Liver (tissue), 9 donors: ENCODE results near the gene CEP170. TPM values are rescaled to one million over a fixed set of nuclear protein-coding genes. Genes with fewer than 3 reads are reported as not detected.

ENCODE experiments used
- DNase-seq: peaks from one replicate; pipeline ENCODE4 v3.0.0-alpha.2; 2017; ENCODE audit warnings: low spot score
- H3K27ac ChIP-seq, 2 donors: one replicate each; pipeline ENCODE4 v1.7.0; 2013; ENCODE audit warnings: inconsistent platforms in 2 of 2, low read length in 2 of 2, control low read depth in 1 of 2, low read depth in 1 of 2, mild to moderate bottlenecking in 1 of 2
- H3K27me3 ChIP-seq, 4 donors: one replicate each; pipeline versions ENCODE4 v1.6.1 to v1.7.0; 2013; ENCODE audit warnings: low read length in 3 of 4, inconsistent platforms in 1 of 4, mild to moderate bottlenecking in 1 of 4, moderate library complexity in 1 of 4; ENCODE audit not compliant: control insufficient read depth in 4 of 4, insufficient read depth in 4 of 4
- H3K36me3 ChIP-seq, 4 donors: one replicate each; pipeline versions ENCODE4 v1.6.1 to v1.7.0; 2013; ENCODE audit warnings: low read length in 3 of 4, mild to moderate bottlenecking in 3 of 4, low read depth in 1 of 4, moderate library complexity in 1 of 4; ENCODE audit not compliant: control insufficient read depth in 4 of 4, insufficient read depth in 3 of 4
- H3K4me1 ChIP-seq, 4 donors: one replicate each; pipeline versions ENCODE4 v1.6.1 to v1.7.0; 2013; ENCODE audit warnings: low read length in 3 of 4, mild to moderate bottlenecking in 3 of 4, moderate library complexity in 1 of 4; ENCODE audit not compliant: control insufficient read depth in 4 of 4, insufficient read depth in 4 of 4
- H3K4me3 ChIP-seq, 3 donors: one replicate each; pipeline versions ENCODE4 v1.6.1 to v1.7.0; 2013; ENCODE audit warnings: low read length in 3 of 3, control low read depth in 1 of 3, low read depth in 1 of 3, mild to moderate bottlenecking in 1 of 3
- H3K9ac ChIP-seq, 2 donors: one replicate each; pipeline ENCODE4 v1.7.0; 2013; ENCODE audit warnings: low read length in 2 of 2, mild to moderate bottlenecking in 2 of 2, moderate library complexity in 2 of 2, control low read depth in 1 of 2, low read depth in 1 of 2
- H3K9me3 ChIP-seq, 4 donors: one replicate each; pipeline versions ENCODE4 v1.6.1 to v1.7.0; 2013; ENCODE audit warnings: low read length in 3 of 4; ENCODE audit not compliant: control insufficient read depth in 4 of 4
- FOXA1 ChIP-seq: IDR thresholded peaks from 2 replicates; pipeline ENCODE4 v1.6.1; 2016; ENCODE audit warnings: antibody characterized with exemption
- GABPA ChIP-seq, 2 donors: IDR thresholded peaks in 1 of 2; conservative IDR thresholded peaks in 1 of 2; 2 replicates each; pipeline ENCODE4 v1.6.1; 2016; ENCODE audit warnings: antibody characterized with exemption in 2 of 2, mild to moderate bottlenecking in 1 of 2, moderate library complexity in 1 of 2
- HNF4G ChIP-seq: IDR thresholded peaks from 2 replicates; pipeline ENCODE4 v1.6.1; 2016; ENCODE audit warnings: antibody characterized with exemption
- JUND ChIP-seq, 2 donors: IDR thresholded peaks; 2 replicates each; pipeline ENCODE4 v1.6.1; 2016; ENCODE audit warnings: antibody characterized with exemption in 2 of 2
- RXRA ChIP-seq, 2 donors: IDR thresholded peaks; 2 replicates each; pipeline ENCODE4 v1.6.1; 2017 to 2018; ENCODE audit warnings: antibody characterized with exemption in 2 of 2, mild to moderate bottlenecking in 1 of 2
- SP1 ChIP-seq: IDR thresholded peaks from 2 replicates; pipeline ENCODE4 v1.6.1; 2018; ENCODE audit warnings: antibody characterized with exemption, mild to moderate bottlenecking
- TAF1 ChIP-seq: conservative IDR thresholded peaks from 2 replicates; pipeline ENCODE4 v1.6.1; 2016; ENCODE audit warnings: antibody characterized with exemption, mild to moderate bottlenecking
- YY1 ChIP-seq: IDR thresholded peaks from 2 replicates; pipeline ENCODE4 v1.6.1; 2016; ENCODE audit warnings: antibody characterized with exemption, mild to moderate bottlenecking
- WGBS: extraction: QIAGEN DNeasy Blood & Tissue Kit; methylation state at CpG from one replicate; pipeline ENCODE4 v1.1.7; 2013; 5-methylcytosine and 5-hydroxymethylcytosine counted together
- polyA plus RNA-seq, 2 donors: library from polyadenylated mRNA; stranded (reverse) in 1 of 2; unstranded in 1 of 2; fragments of 200-250 nt in 1 of 2; fragments of >200 nt in 1 of 2; fragmentation: Nextera tagmentation in 1 of 2; extraction: Ambion mirVana in 1 of 2; gene quantifications; one replicate each; pipeline versions ENCODE4 v1.2.1 to v1.2.3, GENCODE V29; 2013 to 2015
- total RNA-seq, 2 donors: library from RNA; depleted of rRNA; stranded (reverse); fragments of >200 nt; gene quantifications; one replicate each; pipeline ENCODE4 v1.2.3, GENCODE V29; 2014
- TF ChIP-seq, protein P1 (sequence below): IDR thresholded peaks from 2 replicates; pipeline ENCODE4 v1.6.1; 2016; ENCODE audit warnings: antibody characterized with exemption
- TF ChIP-seq, protein P2 (sequence below): IDR thresholded peaks from 2 replicates; pipeline ENCODE4 v1.6.1; 2016; ENCODE audit warnings: antibody characterized with exemption, mild to moderate bottlenecking
- TF ChIP-seq, protein P3 (sequence below): fragments of 150-350 bp; IDR thresholded peaks from 2 replicates; pipeline ENCODE4 v1.5.1; 2017; ENCODE audit warnings: improper control_type of control experiment, low read depth, low read length; ENCODE audit not compliant: missing input control
- donor health status: healthy.
- donor health status: healthy.
- donor health status: healthy.
- donor health status: healthy.
- donor health status: healthy.

CEP170 gene
- total and polyA plus RNA-seq, 4 donors = 5.0 to 21.5 (median 14.9) TPM

DNA sequence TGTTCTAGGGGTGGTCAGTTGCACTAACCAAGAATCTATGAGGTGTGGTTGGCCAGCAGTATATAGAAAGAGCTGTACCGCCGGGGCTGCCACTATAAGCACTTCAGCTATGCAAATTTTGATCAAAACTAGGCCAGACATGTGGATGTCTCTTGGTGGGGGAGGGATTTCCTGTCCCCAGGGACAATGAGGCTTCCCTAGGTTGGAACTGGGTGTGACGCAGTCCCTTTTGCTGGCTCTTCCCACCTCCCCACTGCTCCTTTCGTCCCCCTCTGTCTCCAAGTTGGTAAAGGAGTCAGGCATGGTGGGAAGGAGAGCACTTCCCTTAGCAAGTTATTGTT, 14.3 kb upstream of the CEP170 start (continued):
- TF ChIP-seq RXRA (IDR thresholded peaks at IDR 0.05) (no peak), TAF1 (no peak)
- TF ChIP-seq, protein P1, sequence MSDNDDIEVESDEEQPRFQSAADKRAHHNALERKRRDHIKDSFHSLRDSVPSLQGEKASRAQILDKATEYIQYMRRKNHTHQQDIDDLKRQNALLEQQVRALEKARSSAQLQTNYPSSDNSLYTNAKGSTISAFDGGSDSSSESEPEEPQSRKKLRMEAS = no peak

DNA sequence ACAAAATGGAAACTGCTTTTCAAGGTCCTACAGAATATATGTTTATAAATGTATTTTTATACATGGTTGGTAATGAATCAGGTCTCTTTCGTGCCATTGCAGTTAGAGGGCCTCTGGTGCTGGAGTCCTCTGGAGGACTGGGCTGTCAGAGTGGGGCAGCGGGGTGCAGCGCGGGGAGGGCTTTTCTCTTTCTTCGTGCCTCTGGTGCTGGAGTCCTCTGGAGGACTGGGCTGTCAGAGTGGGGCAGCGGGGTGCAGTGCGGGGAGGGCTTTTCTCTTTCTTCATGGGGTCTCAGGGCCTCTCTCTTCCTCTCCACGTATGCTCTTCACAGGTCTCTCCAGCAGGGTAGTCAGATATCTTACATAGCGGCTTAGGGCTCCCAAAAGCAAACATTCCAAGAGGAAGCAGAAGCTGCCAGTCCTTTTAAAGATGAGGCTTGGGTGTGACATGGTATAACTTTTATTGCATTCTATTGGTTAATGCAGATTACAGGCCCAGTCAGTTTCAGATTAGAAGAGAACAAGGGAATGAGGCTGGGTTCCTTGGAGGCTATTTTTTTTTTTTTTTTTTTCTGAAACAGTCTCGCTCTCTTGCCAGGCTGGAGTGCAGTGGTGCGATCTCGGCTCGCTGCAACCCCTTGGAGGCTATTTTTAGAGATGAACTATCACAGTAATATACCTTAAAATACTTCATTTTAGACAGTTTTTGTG, 13.8 kb upstream of the CEP170 start:
- peaks cover 0 to 12% (median 2%) of the 10 kb centered on the region in 4 donors for H3K36me3 ChIP-seq
- no peak overlapping the region for H3K9ac ChIP-seq
- H3K27ac ChIP-seq = peak overlapping the region in 1 of 2 donors; percentile 5
- TF ChIP-seq SP1 (no peak), HNF4G (no peak), FOXA1 (no peak), YY1 (no peak), RXRA (IDR thresholded peaks at IDR 0.05) (no peak)
- TF ChIP-seq, protein P1 = no peak
- TF ChIP-seq, protein P2, sequence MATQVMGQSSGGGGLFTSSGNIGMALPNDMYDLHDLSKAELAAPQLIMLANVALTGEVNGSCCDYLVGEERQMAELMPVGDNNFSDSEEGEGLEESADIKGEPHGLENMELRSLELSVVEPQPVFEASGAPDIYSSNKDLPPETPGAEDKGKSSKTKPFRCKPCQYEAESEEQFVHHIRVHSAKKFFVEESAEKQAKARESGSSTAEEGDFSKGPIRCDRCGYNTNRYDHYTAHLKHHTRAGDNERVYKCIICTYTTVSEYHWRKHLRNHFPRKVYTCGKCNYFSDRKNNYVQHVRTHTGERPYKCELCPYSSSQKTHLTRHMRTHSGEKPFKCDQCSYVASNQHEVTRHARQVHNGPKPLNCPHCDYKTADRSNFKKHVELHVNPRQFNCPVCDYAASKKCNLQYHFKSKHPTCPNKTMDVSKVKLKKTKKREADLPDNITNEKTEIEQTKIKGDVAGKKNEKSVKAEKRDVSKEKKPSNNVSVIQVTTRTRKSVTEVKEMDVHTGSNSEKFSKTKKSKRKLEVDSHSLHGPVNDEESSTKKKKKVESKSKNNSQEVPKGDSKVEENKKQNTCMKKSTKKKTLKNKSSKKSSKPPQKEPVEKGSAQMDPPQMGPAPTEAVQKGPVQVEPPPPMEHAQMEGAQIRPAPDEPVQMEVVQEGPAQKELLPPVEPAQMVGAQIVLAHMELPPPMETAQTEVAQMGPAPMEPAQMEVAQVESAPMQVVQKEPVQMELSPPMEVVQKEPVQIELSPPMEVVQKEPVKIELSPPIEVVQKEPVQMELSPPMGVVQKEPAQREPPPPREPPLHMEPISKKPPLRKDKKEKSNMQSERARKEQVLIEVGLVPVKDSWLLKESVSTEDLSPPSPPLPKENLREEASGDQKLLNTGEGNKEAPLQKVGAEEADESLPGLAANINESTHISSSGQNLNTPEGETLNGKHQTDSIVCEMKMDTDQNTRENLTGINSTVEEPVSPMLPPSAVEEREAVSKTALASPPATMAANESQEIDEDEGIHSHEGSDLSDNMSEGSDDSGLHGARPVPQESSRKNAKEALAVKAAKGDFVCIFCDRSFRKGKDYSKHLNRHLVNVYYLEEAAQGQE = no peak
- 89% methylated on average over 13 of the region's 13 CpGs for WGBS
- no peak overlapping the region for H3K4me3 ChIP-seq
- H3K27me3 ChIP-seq = no peaks in the 10 kb centered on the region
- no peak for DNase-seq
- no peaks in the 10 kb centered on the region for H3K9me3 ChIP-seq
- H3K4me1 ChIP-seq = peaks cover 0 to 10% (median 2%) of the 10 kb centered on the region in 4 donors

DNA sequence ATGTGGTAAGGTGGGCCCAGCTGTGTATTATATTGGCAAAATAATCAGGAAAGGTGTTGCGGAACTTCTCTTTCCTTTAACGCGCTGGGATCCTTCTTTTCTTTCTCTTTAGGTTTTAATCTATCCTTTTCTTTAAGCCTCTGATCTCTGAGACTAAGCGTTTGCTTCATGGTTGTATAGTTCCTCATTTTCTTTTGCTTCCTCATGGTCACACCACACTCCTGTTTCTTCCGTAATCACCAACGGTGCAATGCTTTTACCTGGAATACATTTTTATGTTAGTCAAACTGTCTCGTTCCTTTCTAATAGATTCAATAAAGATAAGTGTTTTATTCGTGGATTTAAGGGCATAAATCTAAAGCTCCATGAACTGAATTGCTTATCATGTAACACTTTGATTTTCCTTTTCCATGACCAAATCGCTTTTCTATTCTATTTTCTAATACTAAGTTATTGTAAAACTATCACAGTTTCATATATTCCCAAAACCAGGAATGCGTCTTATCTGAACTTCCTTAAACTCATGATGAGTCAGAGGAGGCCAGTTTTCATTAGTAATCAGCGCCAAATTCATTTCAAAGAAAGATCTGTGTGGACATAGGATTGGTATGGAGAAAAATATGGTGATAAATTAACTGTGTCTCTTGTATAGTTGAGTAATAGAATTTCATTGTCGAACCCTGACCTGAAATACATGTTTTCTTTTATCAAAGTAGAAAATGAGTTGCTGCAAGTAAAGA, 13.0 kb upstream of the CEP170 start:
- H3K36me3 ChIP-seq = peaks cover 0 to 8% (median under 1%) of the 10 kb centered on the region in 4 donors
- no peaks in the 10 kb centered on the region for H3K9me3 ChIP-seq
- no peak overlapping the region for H3K9ac ChIP-seq
- H3K4me1 ChIP-seq = peaks cover 0 to 10% (median 2%) of the 10 kb centered on the region in 4 donors
- TF ChIP-seq, protein P3, sequence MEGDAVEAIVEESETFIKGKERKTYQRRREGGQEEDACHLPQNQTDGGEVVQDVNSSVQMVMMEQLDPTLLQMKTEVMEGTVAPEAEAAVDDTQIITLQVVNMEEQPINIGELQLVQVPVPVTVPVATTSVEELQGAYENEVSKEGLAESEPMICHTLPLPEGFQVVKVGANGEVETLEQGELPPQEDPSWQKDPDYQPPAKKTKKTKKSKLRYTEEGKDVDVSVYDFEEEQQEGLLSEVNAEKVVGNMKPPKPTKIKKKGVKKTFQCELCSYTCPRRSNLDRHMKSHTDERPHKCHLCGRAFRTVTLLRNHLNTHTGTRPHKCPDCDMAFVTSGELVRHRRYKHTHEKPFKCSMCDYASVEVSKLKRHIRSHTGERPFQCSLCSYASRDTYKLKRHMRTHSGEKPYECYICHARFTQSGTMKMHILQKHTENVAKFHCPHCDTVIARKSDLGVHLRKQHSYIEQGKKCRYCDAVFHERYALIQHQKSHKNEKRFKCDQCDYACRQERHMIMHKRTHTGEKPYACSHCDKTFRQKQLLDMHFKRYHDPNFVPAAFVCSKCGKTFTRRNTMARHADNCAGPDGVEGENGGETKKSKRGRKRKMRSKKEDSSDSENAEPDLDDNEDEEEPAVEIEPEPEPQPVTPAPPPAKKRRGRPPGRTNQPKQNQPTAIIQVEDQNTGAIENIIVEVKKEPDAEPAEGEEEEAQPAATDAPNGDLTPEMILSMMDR = no peak
- TF ChIP-seq JUND (IDR thresholded peaks at IDR 0.05) (peak; percentile 34 to 55), GABPA (IDR thresholded peaks at IDR 0.05 in 1 of 2, conservative IDR thresholded peaks at IDR 0.05 in 1 of 2) (no peak)
- H3K27ac ChIP-seq = peak overlapping the region; percentile 13 to 50
- no peak for DNase-seq
- no peak overlapping the region for H3K4me3 ChIP-seq
- WGBS = 76% methylated on average over 12 of the region's 12 CpGs
- H3K27me3 ChIP-seq = no peaks in the 10 kb centered on the region
